ENCODE measurements around the gene NSD2. TPM values are rescaled to one million over a fixed set of nuclear protein-coding genes. Genes with fewer than 3 reads are reported as not detected.

Gene NSD2
- total RNA-seq, 1 experiment from 2014 or later, result 77.4 TPM

GRCh38 chr4:1864076-1865008 is 6.9 kb upstream of the NSD2 start:
- DNase-seq (ENCODE audit: low read depth), result no peak

GRCh38 chr4:1866189-1866661 is 5.0 kb upstream of the NSD2 start:
- no peak for DNase-seq (ENCODE audit: low read depth)

GRCh38 chr4:1868293-1868692 is 2.9 kb upstream of the NSD2 start:
- no peak for DNase-seq (ENCODE audit: low read depth)

- DNase-seq (ENCODE audit: low read depth), result no peak
Measured at GRCh38 chr4:1868912-1869311, 2.3 kb upstream of the NSD2 start.

- no peak for DNase-seq (ENCODE audit: low read depth)
Measured at GRCh38 chr4:1869530-1870327, 1.5 kb upstream of the NSD2 start.

- DNase-seq (ENCODE audit: low read depth), result no peak
Measured at GRCh38 chr4:1870328-1870577, 940 bp upstream of the NSD2 start.

- no peak for DNase-seq (ENCODE audit: low read depth)
Measured at GRCh38 chr4:1871471-1872021, 353 bp downstream of the NSD2 start.

GRCh38 chr4:1872870-1873269 is 1.7 kb downstream of the NSD2 start:
- peak; percentile 76 for DNase-seq (ENCODE audit: low read depth)

GRCh38 chr4:1873291-1873690 is 2.1 kb downstream of the NSD2 start:
- DNase-seq (ENCODE audit: low read depth), result no peak

- no peak for DNase-seq (ENCODE audit: low read depth)
Measured at GRCh38 chr4:1873776-1874175, 2.6 kb downstream of the NSD2 start.

- no peak for DNase-seq (ENCODE audit: low read depth)
Measured at GRCh38 chr4:1874201-1874600, 3.0 kb downstream of the NSD2 start.

GRCh38 chr4:1879485-1879884 is 8.3 kb downstream of the NSD2 start:
- DNase-seq (ENCODE audit: low read depth), result no peak

- DNase-seq (ENCODE audit: low read depth), result no peak
Measured at GRCh38 chr4:1880332-1880731, 9.1 kb downstream of the NSD2 start.

GRCh38 chr4:1882850-1883271 is 11.7 kb downstream of the NSD2 start:
- no peak for DNase-seq (ENCODE audit: low read depth)

- no peak for DNase-seq (ENCODE audit: low read depth)
Measured at GRCh38 chr4:1883583-1883982, 12.4 kb downstream of the NSD2 start.

GRCh38 chr4:1885414-1885813 is 14.2 kb downstream of the NSD2 start:
- DNase-seq (ENCODE audit: low read depth), result no peak

GRCh38 chr4:1887052-1887451 is 15.9 kb downstream of the NSD2 start:
- no peak for DNase-seq (ENCODE audit: low read depth)

- no peak for DNase-seq (ENCODE audit: low read depth)
Measured at GRCh38 chr4:1890979-1891570, 19.9 kb downstream of the NSD2 start.

GRCh38 chr4:1895971-1896657 is 24.9 kb downstream of the NSD2 start:
- no peak for DNase-seq (ENCODE audit: low read depth)

GRCh38 chr4:1896658-1896991 is 25.4 kb downstream of the NSD2 start:
- DNase-seq (ENCODE audit: low read depth), result no peak

- DNase-seq (ENCODE audit: low read depth), result no peak
Measured at GRCh38 chr4:1898007-1898406, 26.8 kb downstream of the NSD2 start.

- no peak for DNase-seq (ENCODE audit: low read depth)
Measured at GRCh38 chr4:1898681-1899080, 27.5 kb downstream of the NSD2 start.

All from LHCN-M2 (cell line).